Measurements from ENCODE around the gene CEACAM1. TPM values are rescaled to one million over a fixed set of nuclear protein-coding genes. Genes with fewer than 3 reads are reported as not detected.

The CEACAM1 gene
- total and polyA plus RNA-seq, 9 donors, result 0.92 to 7.3 (median 2.8) TPM

- Histone ChIP-seq H3K4me1 (ENCODE audit: insufficient read depth) (no peaks in the 10 kb centered on the region), H3K4me3 (no peak overlapping the region), H3K27me3 (no peaks in the 10 kb centered on the region), H3K27ac (no peak overlapping the region), H3K36me3 (no peaks in the 10 kb centered on the region), H3K9me3 (no peaks in the 10 kb centered on the region)
- DNase-seq, result no peak
- 92 to 94% (median 92%) methylated on average over 7 of the region's 7 CpGs for WGBS, 3 donors
- TF ChIP-seq EP300 (IDR thresholded peaks at IDR 0.05) (no peak), CTCF (IDR thresholded peaks at IDR 0.05) (no peak), POLR2A (IDR thresholded peaks at IDR 0.05) (no peak)
- intact Hi-C loops (cut with DNase I), result no loop called here
These were observed 12.9 kb downstream of the CEACAM1 start for GRCh38 chr19:42515241-42515832.

GRCh38 chr19:42514449-42514848 lies 13.8 kb downstream of the CEACAM1 start:
- no peaks in the 10 kb centered on the region for H3K27me3 ChIP-seq

GRCh38 chr19:42512743-42513304 lies 15.5 kb downstream of the CEACAM1 start:
- intact Hi-C loops (cut with DNase I), result no loop called here
- Histone ChIP-seq H3K4me1 (ENCODE audit: insufficient read depth) (no peaks in the 10 kb centered on the region), H3K27me3 (no peaks in the 10 kb centered on the region), H3K27ac (no peak overlapping the region), H3K9me3 (no peaks in the 10 kb centered on the region), H3K4me3 (no peak overlapping the region), H3K36me3 (no peaks in the 10 kb centered on the region)
- no peak for TF ChIP-seq POLR2A (IDR thresholded peaks at IDR 0.05)
- TF ChIP-seq EP300 (IDR thresholded peaks at IDR 0.05), result no peak
- TF ChIP-seq CTCF (IDR thresholded peaks at IDR 0.05), result no peak
- WGBS, 3 donors, result 86 to 89% (median 86%) methylated on average over 10 of the region's 10 CpGs
- no peak for DNase-seq

More at GRCh38 chr19:42514449-42514848, 13.8 kb downstream of the CEACAM1 start:
- 91 to 100% (median 98%) methylated on average over 1 of the region's 1 CpG for WGBS, 3 donors
- H3K4me3 ChIP-seq, result no peak overlapping the region
- no peak for DNase-seq
- no peaks in the 10 kb centered on the region for H3K36me3 ChIP-seq
- intact Hi-C loops (cut with DNase I), result no loop called here
- H3K9me3 ChIP-seq, result no peaks in the 10 kb centered on the region
- TF ChIP-seq POLR2A (IDR thresholded peaks at IDR 0.05) (no peak), CTCF (IDR thresholded peaks at IDR 0.05) (no peak), EP300 (IDR thresholded peaks at IDR 0.05) (no peak)
- H3K4me1 ChIP-seq (ENCODE audit: insufficient read depth), result no peaks in the 10 kb centered on the region
- H3K27ac ChIP-seq, result no peak overlapping the region

- DNase-seq, result no peak
- no peaks in the 10 kb centered on the region for H3K9me3 ChIP-seq
- no peak overlapping the region for H3K27ac ChIP-seq
- H3K27me3 ChIP-seq, result no peaks in the 10 kb centered on the region
- WGBS, 3 donors, result 77 to 86% (median 84%) methylated on average over 5 of the region's 5 CpGs
- no peak for TF ChIP-seq CTCF (IDR thresholded peaks at IDR 0.05)
- no peak for TF ChIP-seq POLR2A (IDR thresholded peaks at IDR 0.05)
- TF ChIP-seq EP300 (IDR thresholded peaks at IDR 0.05), result no peak
- H3K36me3 ChIP-seq, result no peaks in the 10 kb centered on the region
- no peaks in the 10 kb centered on the region for H3K4me1 ChIP-seq (ENCODE audit: insufficient read depth)
- intact Hi-C loops (cut with DNase I), result no loop called here
- no peak overlapping the region for H3K4me3 ChIP-seq
These were observed 16.1 kb downstream of the CEACAM1 start for GRCh38 chr19:42512130-42512636.

Data from ovary (tissue), 9 donors.